LNCaP clone FGC (cell line): ENCODE measurements around the gene PROKR1.
"Not testable (repeated sequence)": the region's sequence is repeated elsewhere in the genome, so short reads cannot be mapped to it uniquely, and the experiment has no call there.

ENCODE experiments used
- DNase-seq: peaks from one replicate; pipeline ENCODE4 v3.0.0-alpha.2; 2011; ENCODE audit warnings: low read depth
- H3K4me3 ChIP-seq: 2 replicates; pipeline ENCODE4 v1.5.1; 2011; ENCODE audit warnings: mild to moderate bottlenecking, low read depth, low read length, control low read depth
- TF ChIP-seq, protein P1 (sequence below): IDR thresholded peaks from 2 replicates; pipeline ENCODE4 v1.5.1; 2012; ENCODE audit warnings: mild to moderate bottlenecking; ENCODE audit not compliant: control insufficient read depth, insufficient read depth; ENCODE audit errors: extremely low read depth

The PROKR1 gene

DNA sequence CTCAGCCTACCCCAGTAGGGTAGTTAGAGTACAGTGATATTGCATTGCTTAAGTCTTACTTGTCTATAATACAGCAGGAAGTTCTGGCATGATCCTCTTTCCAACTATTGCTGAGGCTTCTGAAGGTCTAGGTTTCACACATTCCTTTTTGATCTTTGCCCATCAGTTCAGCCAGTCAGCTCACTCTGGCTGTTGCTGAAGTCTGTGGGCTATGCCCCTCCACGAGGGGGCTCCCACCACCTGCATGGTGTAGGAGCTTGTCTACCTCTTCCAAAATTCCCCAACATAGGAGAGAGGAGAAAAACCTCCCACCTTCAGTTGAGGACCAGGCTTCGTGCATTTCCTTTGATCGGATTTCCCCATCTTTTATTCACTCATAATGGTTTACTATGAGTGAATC, 26.3 kb downstream of the PROKR1 start:
- no peak overlapping the region for H3K4me3 ChIP-seq
- no peak for DNase-seq
- TF ChIP-seq, protein P1, sequence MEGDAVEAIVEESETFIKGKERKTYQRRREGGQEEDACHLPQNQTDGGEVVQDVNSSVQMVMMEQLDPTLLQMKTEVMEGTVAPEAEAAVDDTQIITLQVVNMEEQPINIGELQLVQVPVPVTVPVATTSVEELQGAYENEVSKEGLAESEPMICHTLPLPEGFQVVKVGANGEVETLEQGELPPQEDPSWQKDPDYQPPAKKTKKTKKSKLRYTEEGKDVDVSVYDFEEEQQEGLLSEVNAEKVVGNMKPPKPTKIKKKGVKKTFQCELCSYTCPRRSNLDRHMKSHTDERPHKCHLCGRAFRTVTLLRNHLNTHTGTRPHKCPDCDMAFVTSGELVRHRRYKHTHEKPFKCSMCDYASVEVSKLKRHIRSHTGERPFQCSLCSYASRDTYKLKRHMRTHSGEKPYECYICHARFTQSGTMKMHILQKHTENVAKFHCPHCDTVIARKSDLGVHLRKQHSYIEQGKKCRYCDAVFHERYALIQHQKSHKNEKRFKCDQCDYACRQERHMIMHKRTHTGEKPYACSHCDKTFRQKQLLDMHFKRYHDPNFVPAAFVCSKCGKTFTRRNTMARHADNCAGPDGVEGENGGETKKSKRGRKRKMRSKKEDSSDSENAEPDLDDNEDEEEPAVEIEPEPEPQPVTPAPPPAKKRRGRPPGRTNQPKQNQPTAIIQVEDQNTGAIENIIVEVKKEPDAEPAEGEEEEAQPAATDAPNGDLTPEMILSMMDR = no peak

DNA sequence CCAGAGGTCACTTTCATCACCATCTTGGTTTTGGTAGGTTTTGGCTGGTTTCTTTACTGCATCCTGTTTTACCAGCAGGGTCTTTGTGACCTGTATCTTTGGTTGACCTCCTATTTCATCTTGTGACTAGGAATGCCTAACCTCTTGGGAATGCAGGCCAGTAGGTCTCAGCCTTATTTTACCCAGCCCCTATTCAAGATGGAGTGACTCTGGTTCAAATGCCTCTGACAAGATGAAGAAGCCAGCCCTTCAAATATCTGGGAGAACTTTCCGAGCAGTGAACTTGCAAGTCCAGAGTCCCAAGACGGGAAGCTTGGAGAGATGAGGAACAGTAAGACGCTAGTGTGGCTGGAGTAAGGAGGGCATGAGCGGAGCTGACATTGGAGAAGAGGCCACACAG, 28.6 kb downstream of the PROKR1 start:
- DNase-seq = no peak
- TF ChIP-seq, protein P1 = no peak
- no peak overlapping the region for H3K4me3 ChIP-seq

DNA sequence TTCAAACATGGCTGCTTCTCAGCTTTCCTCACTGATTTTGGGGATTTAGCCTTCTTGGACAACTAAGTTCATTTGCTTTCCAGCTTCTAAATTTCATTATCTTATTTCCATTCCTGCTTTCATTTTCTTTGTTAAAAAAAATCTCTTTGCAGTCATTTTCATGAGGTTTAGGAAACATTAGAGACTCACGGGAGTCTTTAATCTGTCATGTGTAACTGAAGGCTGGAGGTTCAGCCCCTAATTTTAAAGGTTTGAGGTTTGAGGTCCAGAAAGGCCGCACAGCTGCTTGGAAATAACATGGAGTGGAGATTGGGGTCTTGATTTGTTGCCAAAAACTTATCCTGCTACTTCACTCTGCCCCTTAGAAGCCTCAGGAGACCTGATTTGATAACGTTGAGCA, 30.3 kb downstream of the PROKR1 start:
- TF ChIP-seq, protein P1 = no peak
- no peak overlapping the region for H3K4me3 ChIP-seq
- no peak for DNase-seq

DNA sequence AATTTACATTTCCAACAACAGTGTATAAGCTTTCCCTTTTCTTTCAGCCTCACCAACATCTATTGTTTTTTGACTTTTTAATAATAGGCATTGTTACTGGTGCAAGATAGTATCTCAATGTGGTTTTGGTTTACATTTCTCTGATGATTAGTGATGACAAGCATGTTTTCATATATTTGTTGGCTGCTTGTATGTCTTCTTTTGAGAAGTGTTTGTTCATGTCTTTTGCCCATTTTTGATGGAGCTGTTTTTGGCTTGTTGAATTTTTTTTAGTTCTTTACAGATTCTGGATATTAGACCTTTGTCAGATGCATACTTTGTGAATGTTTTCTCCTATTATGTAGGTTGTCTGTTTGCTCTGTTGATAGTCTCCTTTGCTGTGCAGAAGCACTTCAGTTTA, 32.1 kb downstream of the PROKR1 start:
- no peak overlapping the region for H3K4me3 ChIP-seq
- TF ChIP-seq, protein P1 = no peak
- DNase-seq = no peak

DNA sequence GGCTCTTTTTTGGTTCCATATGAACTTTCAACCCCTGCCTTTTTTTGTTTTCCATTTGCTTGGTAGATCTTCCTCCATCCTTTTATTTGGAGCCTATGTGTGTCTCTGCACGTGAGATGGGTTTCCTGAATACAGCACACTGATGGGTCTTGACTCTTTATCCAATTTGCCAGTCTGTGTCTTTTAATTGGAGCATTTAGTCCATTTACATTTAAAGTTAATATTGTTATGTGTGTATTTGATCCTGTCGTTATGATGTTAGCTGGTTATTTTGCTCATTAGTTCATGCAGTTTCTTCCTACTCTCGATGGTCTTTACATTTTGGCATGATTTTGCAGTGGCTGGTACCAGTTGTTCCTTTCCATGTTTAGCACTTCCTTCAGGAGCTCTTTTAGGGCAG, 34.5 kb downstream of the PROKR1 start:
- H3K4me3 ChIP-seq, DNase-seq: not testable (repeated sequence)

DNA sequence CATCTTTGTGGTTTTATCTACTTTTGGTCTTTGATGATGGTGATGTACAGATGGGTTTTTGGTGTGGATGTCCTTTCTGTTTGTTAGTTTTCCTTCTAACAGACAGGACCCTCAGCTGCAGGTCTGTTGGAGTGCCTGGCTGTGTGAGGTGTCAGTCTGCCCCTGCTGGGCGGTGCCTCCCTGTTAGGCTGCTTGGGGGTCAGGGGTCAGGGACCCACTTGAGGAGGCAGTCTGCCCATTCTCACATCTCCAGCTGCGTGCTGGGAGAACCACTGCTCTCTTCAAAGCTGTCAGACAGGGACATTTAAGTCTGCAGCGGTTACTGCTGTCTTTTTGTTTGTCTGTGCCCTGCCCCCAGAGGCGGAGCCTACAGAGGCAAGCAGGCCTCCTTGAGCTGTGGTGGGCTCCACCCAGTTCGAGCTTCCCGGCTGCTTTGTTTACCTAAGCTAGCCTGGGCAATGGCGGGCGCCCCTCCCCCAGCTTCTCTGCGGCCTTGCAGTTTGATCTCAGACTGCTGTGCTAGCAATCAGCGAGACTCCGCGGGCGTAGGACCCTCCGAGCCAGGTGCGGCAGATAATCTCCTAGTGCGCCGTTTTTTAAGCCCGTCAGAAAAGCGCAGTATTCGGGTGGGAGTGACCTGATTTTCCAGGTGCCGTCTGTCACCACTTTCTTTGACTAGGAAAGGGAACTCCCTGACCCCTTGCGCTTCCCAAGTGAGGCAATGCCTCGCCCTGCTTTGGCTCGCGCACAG, 36.0 kb downstream of the PROKR1 start:
- DNase-seq, H3K4me3 ChIP-seq: not testable (repeated sequence)

DNA sequence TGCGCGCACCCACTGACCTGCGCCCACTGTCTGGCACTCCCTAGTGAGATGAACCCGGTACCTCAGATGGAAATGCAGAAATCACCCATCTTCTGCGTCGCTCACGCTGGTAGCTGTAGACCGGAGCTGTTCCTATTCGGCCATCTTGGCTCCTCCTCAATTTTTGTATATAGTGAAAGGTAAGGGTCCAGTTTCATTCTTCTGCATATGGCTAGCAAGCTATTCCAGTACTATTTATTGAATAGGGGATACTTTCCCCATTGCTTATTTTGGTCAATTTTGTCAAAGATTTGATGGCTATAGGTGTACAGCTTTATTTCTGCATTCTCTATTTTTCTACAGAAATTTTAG, 36.5 kb downstream of the PROKR1 start:
- H3K4me3 ChIP-seq, DNase-seq: not testable (repeated sequence)

DNA sequence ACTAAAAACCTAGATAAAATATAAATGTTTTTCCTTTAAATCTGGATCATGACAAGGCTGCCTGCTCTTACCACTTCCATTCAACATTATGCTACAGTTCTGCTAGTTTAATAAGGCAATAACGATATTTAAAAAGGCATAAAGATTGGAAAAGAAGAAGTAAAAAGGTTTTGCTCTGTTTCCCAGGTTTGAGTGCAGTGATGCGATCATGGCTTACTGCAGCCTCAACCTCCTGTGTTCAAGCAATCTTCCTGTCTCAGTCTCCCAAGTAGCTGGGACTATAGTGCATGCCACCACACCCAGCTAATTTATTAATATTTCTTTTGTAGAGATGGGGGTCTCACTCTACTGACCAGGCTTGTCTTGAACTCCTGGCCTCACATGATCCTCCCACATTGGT, 40.8 kb downstream of the PROKR1 start:
- no peak overlapping the region for H3K4me3 ChIP-seq

More for the DNA sequence above, 40.8 kb downstream of the PROKR1 start:
- no peak for DNase-seq
- TF ChIP-seq, protein P1 = no peak
